Brain microvascular endothelial cell (primary cell): ENCODE measurements around the gene SUCO.

Experiments
- DNase-seq: peaks from one replicate; pipeline ENCODE4 v3.0.0-alpha.2; 2020
- H3K27ac ChIP-seq: fragments of 250-450 bp; sonication (Bioruptor Pico); 2 replicates; pipeline ENCODE4 v1.5.1; 2020; ENCODE audit warnings: mild to moderate bottlenecking, moderate library complexity
- H3K27me3 ChIP-seq: fragments of 250-450 bp; sonication (Bioruptor Pico); replicated peaks from 2 replicates; pipeline ENCODE4 v1.5.1; 2020; ENCODE audit warnings: mild to moderate bottlenecking
- H3K36me3 ChIP-seq: fragments of 250-450 bp; sonication (Bioruptor Pico); replicated peaks from 2 replicates; pipeline ENCODE4 v1.5.1; 2020; ENCODE audit warnings: mild to moderate bottlenecking
- H3K4me3 ChIP-seq: 2 replicates; pipeline ENCODE4 v1.5.1; 2011; ENCODE audit warnings: low read depth, mild to moderate bottlenecking, control low read depth, low read length, moderate library complexity
- in situ Hi-C: cut with HindIII; loops from 2 replicates; pipeline ENCODE4 v1.10.0; 2017; ENCODE audit warnings: low sequenced_read_pairs, low pct_ligation_motif_present
- TF ChIP-seq, protein P1 (sequence below): IDR thresholded peaks from 2 replicates; pipeline ENCODE4 v1.5.1; 2011; ENCODE audit warnings: low read depth, mild to moderate bottlenecking, moderate library complexity, low read length, control low read depth, inconsistent platforms; ENCODE audit errors: missing control alignments

SUCO gene

DNA sequence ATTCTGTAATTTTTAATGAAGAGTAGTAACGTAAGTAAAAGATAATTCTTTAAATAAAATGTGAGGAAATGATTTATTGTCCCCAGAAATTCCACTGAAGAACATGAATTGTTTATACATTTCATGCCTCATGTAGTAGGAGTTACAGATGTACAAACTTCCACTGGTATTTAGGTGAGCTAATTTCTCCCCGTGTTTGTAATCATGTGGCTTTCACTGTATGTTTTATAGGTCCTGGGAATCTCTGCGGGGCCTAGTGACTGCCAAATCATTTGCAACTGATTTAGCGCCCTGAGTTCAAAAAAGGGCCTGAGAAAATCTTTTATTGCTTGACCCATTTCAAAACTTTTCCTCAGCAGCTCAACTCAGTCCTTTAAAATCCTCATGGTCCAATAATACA lies 95.5 kb downstream of the SUCO start:
- H3K27me3 ChIP-seq, result no peaks in the 10 kb centered on the region
- no peaks in the 10 kb centered on the region for H3K36me3 ChIP-seq
- H3K27ac ChIP-seq, result no peak overlapping the region
- in situ Hi-C loops, result no loop called here
- TF ChIP-seq, protein P1, sequence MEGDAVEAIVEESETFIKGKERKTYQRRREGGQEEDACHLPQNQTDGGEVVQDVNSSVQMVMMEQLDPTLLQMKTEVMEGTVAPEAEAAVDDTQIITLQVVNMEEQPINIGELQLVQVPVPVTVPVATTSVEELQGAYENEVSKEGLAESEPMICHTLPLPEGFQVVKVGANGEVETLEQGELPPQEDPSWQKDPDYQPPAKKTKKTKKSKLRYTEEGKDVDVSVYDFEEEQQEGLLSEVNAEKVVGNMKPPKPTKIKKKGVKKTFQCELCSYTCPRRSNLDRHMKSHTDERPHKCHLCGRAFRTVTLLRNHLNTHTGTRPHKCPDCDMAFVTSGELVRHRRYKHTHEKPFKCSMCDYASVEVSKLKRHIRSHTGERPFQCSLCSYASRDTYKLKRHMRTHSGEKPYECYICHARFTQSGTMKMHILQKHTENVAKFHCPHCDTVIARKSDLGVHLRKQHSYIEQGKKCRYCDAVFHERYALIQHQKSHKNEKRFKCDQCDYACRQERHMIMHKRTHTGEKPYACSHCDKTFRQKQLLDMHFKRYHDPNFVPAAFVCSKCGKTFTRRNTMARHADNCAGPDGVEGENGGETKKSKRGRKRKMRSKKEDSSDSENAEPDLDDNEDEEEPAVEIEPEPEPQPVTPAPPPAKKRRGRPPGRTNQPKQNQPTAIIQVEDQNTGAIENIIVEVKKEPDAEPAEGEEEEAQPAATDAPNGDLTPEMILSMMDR, result no peak
- no peak for DNase-seq
- no peak overlapping the region for H3K4me3 ChIP-seq

DNA sequence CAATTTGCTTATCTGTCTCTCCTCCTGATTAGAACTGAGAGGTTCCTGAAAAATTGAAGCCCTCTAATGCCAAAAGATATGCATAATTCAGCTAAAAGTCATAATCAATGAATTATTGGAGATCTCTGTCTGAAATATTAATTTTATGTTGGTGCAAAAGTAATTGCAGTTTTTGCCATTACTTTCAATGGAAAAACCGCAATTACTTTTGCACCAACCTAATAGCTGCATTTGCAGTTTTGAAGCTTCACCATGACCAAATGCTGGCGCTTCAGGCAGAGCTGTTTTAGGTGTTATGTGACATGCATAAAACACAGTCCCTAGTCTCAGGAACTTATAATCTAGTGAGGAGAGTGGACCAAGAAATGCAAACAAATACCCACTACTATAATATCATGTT lies 96.2 kb downstream of the SUCO start:
- in situ Hi-C loops, result no loop called here
- Histone ChIP-seq H3K27ac (no peak overlapping the region), H3K4me3 (no peak overlapping the region), H3K27me3 (no peaks in the 10 kb centered on the region), H3K36me3 (no peaks in the 10 kb centered on the region)
- TF ChIP-seq, protein P1, result no peak
- DNase-seq, result no peak

DNA sequence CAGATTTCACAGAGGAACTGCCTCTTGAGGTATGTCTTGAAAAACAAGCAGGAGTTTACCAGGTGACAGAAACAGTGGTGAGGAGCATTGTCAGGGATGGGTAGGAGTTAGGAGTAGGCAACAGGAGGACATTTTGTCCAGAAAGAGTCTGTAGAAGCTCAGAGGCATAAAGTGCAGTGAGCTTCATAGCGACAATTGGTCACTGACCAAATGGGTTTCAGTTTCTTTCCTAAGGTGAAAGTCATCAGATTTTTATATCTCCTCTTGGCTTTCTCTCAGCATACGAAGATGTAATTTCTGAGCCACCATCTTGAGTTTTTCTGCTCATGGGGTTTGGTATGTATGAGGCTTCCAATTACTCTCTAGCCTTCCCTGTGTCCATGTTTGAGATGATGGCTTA lies 96.7 kb downstream of the SUCO start:
- no peaks in the 10 kb centered on the region for H3K36me3 ChIP-seq
- TF ChIP-seq, protein P1, result no peak
- H3K27ac ChIP-seq, result no peak overlapping the region
- no peak overlapping the region for H3K4me3 ChIP-seq
- H3K27me3 ChIP-seq, result no peaks in the 10 kb centered on the region
- in situ Hi-C loops, result no loop called here
- no peak for DNase-seq

DNA sequence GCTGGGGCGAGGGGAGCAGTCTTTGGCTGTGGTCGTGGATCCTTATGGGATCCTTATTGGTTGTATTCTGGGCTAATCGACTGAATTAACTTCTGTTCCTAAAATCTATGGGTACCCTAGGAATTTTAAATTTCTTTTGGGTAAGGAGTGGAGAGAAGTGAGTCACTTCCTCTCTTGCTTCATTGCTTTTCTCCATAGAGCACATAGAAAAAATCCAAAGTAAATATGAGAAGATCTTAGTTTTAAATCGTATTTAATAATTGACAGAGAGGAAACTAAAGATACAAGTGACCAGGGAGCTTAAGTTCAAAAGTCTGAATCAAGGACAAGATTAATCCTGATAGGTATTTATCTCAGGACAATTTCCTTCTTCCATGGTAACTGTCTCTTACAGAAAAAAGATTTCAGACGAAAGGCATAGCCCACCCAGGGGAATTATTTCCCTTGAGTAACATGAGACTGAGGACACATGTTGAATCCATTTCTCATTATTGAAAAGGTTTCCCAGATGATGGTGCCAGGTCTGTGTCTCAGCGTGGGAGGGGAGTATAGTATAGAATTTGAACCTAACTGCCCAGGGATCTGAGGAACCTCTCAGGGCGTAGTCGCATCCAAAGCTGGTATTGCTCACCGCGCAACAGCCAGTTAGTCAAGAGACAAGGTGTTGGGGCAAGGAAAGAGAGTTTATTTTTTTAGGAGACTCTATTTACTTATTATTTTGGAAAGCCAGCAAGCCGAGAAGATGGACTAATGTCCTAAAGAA lies 97.3 kb downstream of the SUCO start:
- peak overlapping the region; percentile 13 for H3K27ac ChIP-seq
- TF ChIP-seq, protein P1, result no peak
- in situ Hi-C loops, result no loop called here
- no peaks in the 10 kb centered on the region for H3K36me3 ChIP-seq
- H3K4me3 ChIP-seq, result no peak overlapping the region
- DNase-seq, result no peak
- H3K27me3 ChIP-seq, result no peaks in the 10 kb centered on the region

DNA sequence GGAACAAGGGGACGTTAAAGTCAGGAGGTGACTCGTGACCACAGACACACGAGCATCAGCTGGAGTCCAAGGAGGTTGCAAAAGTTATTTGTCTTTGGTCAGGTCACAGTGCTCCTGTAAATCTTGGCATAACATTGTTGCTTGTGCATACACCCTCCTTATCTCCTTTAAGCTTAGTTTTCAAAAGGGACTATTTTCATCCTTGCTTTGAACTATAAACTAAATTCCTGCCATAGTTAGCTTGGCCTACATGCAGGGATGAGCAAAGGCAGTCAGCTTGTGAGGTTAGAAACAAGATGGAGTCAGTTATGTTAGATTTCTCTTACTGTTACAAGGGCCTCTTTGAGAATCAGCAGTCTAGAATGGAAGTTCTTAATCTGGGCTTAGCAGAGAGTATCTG lies 97.9 kb downstream of the SUCO start:
- DNase-seq, result no peak
- H3K27me3 ChIP-seq, result no peaks in the 10 kb centered on the region
- no peak overlapping the region for H3K4me3 ChIP-seq
- TF ChIP-seq, protein P1, result no peak
- H3K27ac ChIP-seq, result no peak overlapping the region
- H3K36me3 ChIP-seq, result no peaks in the 10 kb centered on the region
- in situ Hi-C loops, result no loop called here

DNA sequence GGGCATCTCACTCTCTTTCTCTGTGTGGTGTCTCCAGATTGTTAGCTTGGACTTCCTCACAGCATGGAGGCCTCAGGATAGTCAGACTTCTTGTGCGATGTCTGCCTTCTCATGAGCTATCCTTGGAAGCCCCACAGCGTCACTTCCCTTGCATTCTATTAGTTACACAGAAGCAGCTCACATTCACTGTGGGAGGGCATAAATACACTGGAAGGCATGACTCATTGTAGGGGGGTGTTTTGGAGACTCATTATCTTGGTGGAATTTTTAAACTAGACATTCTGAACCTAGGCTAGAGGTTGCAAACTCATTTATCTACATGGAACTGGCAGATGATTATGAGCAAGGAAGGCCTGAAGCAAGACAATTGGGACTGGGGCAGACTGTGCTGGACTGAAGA lies 104.6 kb downstream of the SUCO start:
- DNase-seq, result peak; percentile 97
- no peaks in the 10 kb centered on the region for H3K27me3 ChIP-seq
- in situ Hi-C loops, result no loop called here
- TF ChIP-seq, protein P1, result no peak
- no peak overlapping the region for H3K4me3 ChIP-seq
- peak overlapping the region; percentile 81 for H3K27ac ChIP-seq
- no peaks in the 10 kb centered on the region for H3K36me3 ChIP-seq
